ENCODE measurements around the gene MB.
"Not testable (repeated sequence)": the region's sequence is repeated elsewhere in the genome, so short reads cannot be mapped to it uniquely, and the experiment has no call there.

Gene MB

DNA sequence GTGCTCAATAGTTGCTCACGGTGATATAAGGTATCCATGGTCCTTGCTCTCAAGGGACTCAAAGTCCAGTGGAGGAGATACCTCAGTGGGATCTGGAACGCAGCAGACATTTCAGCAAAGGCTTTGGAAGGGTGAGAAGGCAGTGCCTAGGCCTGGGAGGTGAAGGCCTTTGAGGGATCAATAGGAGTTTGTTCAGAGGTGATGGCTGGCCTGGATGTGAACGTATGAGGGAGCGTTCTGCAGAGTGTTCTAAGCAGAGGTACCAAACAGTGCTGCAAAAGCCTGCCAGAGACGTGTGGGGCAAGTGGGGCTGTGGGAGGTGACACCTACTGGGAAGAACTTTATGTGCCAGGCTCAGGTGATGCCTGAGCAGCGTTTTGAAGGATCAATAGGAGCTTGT lies 7.4 kb upstream of the MB start:
- H3K4me3 ChIP-seq (ENCODE audit: low read length) = no peak overlapping the region
- no peak overlapping the region for H3K27ac ChIP-seq (ENCODE audit: low read length)
- no peaks in the 10 kb centered on the region for H4K20me1 ChIP-seq (ENCODE audit: insufficient read depth, low read length)
- no peaks in the 10 kb centered on the region for H3K79me2 ChIP-seq (ENCODE audit: low read length)
- H3K9me3 ChIP-seq (ENCODE audit: insufficient read depth, low read length) = no peaks in the 10 kb centered on the region
- peaks cover 38% of the 10 kb centered on the region for H3K27me3 ChIP-seq (ENCODE audit: low read depth, low read length)
- TF ChIP-seq, protein P1, sequence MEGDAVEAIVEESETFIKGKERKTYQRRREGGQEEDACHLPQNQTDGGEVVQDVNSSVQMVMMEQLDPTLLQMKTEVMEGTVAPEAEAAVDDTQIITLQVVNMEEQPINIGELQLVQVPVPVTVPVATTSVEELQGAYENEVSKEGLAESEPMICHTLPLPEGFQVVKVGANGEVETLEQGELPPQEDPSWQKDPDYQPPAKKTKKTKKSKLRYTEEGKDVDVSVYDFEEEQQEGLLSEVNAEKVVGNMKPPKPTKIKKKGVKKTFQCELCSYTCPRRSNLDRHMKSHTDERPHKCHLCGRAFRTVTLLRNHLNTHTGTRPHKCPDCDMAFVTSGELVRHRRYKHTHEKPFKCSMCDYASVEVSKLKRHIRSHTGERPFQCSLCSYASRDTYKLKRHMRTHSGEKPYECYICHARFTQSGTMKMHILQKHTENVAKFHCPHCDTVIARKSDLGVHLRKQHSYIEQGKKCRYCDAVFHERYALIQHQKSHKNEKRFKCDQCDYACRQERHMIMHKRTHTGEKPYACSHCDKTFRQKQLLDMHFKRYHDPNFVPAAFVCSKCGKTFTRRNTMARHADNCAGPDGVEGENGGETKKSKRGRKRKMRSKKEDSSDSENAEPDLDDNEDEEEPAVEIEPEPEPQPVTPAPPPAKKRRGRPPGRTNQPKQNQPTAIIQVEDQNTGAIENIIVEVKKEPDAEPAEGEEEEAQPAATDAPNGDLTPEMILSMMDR (IDR thresholded peaks at IDR 0.05; ENCODE audit: low read depth, low read length) = no peak
- TF ChIP-seq EZH2phosphoT487 (IDR thresholded peaks at IDR 0.05; ENCODE audit: low read depth) = no peak
- peaks cover 11% of the 10 kb centered on the region for H3K4me1 ChIP-seq (ENCODE audit: low read length)
- no peak overlapping the region for H3K9ac ChIP-seq (ENCODE audit: low read length)
- H3K4me2 ChIP-seq (ENCODE audit: low read length) = no peak overlapping the region
- no peaks in the 10 kb centered on the region for H3K36me3 ChIP-seq (replicated peaks; ENCODE audit: low read depth, low read length)
- no peak overlapping the region for H2AFZ ChIP-seq (ENCODE audit: low read depth, low read length)

DNA sequence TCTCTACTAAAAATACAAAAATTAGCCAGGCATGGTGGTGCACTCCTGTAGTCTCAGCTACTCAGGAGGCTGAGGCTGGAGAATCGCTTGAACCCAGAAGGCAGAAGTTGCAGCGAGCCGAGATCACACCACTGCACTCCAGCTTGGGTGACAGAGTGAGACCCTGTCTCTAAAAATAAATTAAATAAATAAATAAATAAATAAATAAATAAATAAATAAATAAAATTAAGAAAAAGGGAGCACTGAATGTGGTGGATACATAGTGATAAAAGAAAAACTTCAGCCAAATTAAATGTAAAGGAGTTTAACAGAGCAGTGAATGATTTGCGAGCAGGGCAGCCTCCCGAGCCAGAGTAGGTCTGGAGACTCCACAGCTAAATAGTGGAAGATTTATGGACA lies 6.8 kb upstream of the MB start:
- not testable (repeated sequence) for H3K4me2 ChIP-seq (ENCODE audit: low read length); H3K4me1 ChIP-seq (ENCODE audit: low read length); H3K79me2 ChIP-seq (ENCODE audit: low read length); H3K4me3 ChIP-seq (ENCODE audit: low read length); H4K20me1 ChIP-seq (ENCODE audit: insufficient read depth, low read length); H3K9me3 ChIP-seq (ENCODE audit: insufficient read depth, low read length); H3K9ac ChIP-seq (ENCODE audit: low read length); H3K36me3 ChIP-seq (replicated peaks; ENCODE audit: low read depth, low read length); H2AFZ ChIP-seq (ENCODE audit: low read depth, low read length); H3K27ac ChIP-seq (ENCODE audit: low read length)
- peaks cover 37% of the 10 kb centered on the region for H3K27me3 ChIP-seq (ENCODE audit: low read depth, low read length)

DNA sequence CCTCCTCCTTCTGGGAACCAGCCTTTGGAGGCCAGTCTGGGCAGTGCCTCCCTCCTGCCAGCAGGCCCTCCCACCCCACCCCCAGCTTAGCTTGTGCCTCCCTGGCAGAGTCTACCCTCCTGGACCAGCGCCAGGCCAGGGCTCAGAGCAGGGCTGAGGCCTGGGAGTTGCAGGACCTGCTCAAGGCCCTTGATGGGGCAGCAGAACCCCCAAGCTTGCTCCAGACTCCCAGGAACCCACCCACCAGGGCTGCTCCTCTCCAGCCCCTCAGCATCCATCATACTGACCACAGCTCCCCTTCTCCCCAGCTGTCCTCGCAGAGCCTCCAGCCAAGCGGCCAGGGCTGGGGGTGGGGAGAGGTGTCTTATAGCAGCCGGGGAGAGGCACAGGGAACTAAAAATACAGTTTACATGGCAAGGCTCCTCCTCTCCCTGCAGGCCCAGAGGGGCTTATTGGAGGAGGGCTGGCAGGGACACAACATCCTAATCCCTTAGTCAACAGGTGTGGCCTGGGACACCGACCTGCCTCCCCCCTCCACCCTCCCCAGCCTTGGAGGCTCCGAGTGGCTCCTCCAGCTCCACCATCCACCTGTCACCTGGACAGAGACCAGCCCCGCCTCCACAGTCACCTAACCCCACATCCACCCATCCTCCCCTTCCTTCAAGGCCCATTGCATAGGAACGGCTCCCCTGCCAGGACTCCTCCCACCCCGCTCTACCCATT lies 5.2 kb upstream of the MB start:
- Histone ChIP-seq H2AFZ (ENCODE audit: low read depth, low read length) (no peak overlapping the region), H4K20me1 (ENCODE audit: insufficient read depth, low read length) (no peaks in the 10 kb centered on the region), H3K27me3 (ENCODE audit: low read depth, low read length) (peaks cover 37% of the 10 kb centered on the region), H3K4me1 (ENCODE audit: low read length) (peaks cover 4% of the 10 kb centered on the region; the same call in 1 of the 2 replicates), H3K9ac (ENCODE audit: low read length) (no peak overlapping the region), H3K27ac (ENCODE audit: low read length) (no peak overlapping the region), H3K4me3 (ENCODE audit: low read length) (no peak overlapping the region), H3K4me2 (ENCODE audit: low read length) (no peak overlapping the region), H3K9me3 (ENCODE audit: insufficient read depth, low read length) (no peaks in the 10 kb centered on the region), H3K79me2 (ENCODE audit: low read length) (no peaks in the 10 kb centered on the region), H3K36me3 (replicated peaks; ENCODE audit: low read depth, low read length) (no peaks in the 10 kb centered on the region)
- TF ChIP-seq, protein P1 (IDR thresholded peaks at IDR 0.05; ENCODE audit: low read depth, low read length) = no peak
- no peak for TF ChIP-seq EZH2phosphoT487 (IDR thresholded peaks at IDR 0.05; ENCODE audit: low read depth)

DNA sequence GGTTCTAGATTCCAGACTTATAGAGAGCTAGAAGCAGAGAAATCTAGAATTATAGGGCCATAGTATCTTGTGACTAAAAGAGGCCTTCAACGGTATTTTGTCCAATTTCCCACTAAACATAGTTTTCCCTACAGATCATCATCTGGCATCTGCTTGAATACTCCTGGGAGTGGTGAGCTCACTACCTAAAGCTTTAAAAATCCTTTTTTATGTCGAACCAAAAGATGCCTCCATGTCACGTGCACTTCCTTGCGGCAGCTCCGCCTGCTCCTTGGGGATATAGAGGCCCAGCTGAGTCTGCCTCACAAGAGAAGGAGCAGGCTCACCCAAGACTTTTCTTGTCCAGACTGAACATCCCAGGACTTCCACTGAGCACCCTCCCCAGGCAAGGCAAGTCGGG lies 4.3 kb upstream of the MB start:
- no peak for TF ChIP-seq EZH2phosphoT487 (IDR thresholded peaks at IDR 0.05; ENCODE audit: low read depth)
- TF ChIP-seq, protein P1 (IDR thresholded peaks at IDR 0.05; ENCODE audit: low read depth, low read length) = no peak
- no peak overlapping the region for H3K4me2 ChIP-seq (ENCODE audit: low read length)
- H3K9ac ChIP-seq (ENCODE audit: low read length) = no peak overlapping the region
- no peaks in the 10 kb centered on the region for H3K9me3 ChIP-seq (ENCODE audit: insufficient read depth, low read length)
- H3K27ac ChIP-seq (ENCODE audit: low read length) = no peak overlapping the region
- peaks cover 45% of the 10 kb centered on the region for H3K27me3 ChIP-seq (ENCODE audit: low read depth, low read length)
- no peaks in the 10 kb centered on the region for H3K36me3 ChIP-seq (replicated peaks; ENCODE audit: low read depth, low read length)
- H3K79me2 ChIP-seq (ENCODE audit: low read length) = no peaks in the 10 kb centered on the region
- H3K4me3 ChIP-seq (ENCODE audit: low read length) = no peak overlapping the region
- peaks cover 2% of the 10 kb centered on the region; the same call in 1 of the 2 replicates for H3K4me1 ChIP-seq (ENCODE audit: low read length)
- H2AFZ ChIP-seq (ENCODE audit: low read depth, low read length) = no peak overlapping the region
- H4K20me1 ChIP-seq (ENCODE audit: insufficient read depth, low read length) = no peaks in the 10 kb centered on the region

Data from OCI-LY3 (cell line).